Measurements from ENCODE around the gene THADA. TPM values are rescaled to one million over a fixed set of nuclear protein-coding genes. Genes with fewer than 3 reads are reported as not detected.

Gene THADA
- polyA plus RNA-seq, 3 donors, result 7.3 to 11.2 (median 9.7) TPM

DNA sequence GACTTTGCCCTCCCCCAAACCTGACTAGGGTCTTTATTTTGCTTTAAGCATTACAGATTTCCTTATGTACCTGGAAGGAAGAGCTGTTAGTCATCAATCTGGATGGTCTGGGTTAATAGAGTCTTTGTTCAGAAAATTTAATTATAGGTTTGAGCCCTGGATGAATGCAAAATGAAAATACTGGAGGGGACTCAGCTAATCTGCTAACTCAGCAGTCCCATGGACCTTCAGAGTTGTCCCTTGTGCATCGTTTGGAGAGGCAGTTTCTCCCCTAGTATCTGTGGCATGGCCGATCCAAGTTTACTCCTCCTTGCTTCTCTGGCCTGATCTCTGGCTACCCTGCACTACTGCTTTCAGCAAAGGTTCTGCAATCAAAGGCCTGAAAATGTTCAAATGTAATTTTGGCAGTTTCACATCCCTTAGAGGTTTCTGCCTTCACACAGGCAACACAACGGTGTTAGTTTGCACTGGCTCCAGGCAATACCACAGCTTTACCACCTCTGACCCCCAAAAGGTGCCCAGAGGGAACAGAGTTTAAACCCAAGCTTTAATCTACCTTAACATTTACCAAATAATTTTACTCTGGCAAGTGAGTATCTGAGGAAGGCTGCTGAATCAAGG lies 134.3 kb downstream of the THADA start:
- peak in 2 of 3 donors; percentile 26 to 50 for DNase-seq
- Histone ChIP-seq H3K9ac (ENCODE audit: insufficient read depth, low read length, poor library complexity, severe bottlenecking) (no peak overlapping the region), H3K79me2 (ENCODE audit: insufficient read depth, low read length) (peaks cover 11% of the 10 kb centered on the region), H4K20me1 (ENCODE audit: insufficient read depth, low read length) (no peaks in the 10 kb centered on the region), H3K27ac (ENCODE audit: low read depth in 1 of 2, low read length in 2 of 2) (peak overlapping the region in 1 of 2 donors; percentile 82), H3K4me1 (ENCODE audit: control insufficient read depth in 1 of 2, insufficient read depth in 2 of 2, low read length in 2 of 2) (peaks cover 45 to 65% of the 10 kb centered on the region in 2 donors), H3K4me2 (replicated peaks; ENCODE audit: extremely low read depth, low read length, poor library complexity, severe bottlenecking) (peak overlapping the region; percentile 6), H3K27me3 (ENCODE audit: control insufficient read depth in 2 of 2, insufficient read depth in 2 of 2, low read length in 2 of 2) (no peaks in the 10 kb centered on the region), H3K4me3 (replicated peaks in 1 of 3; ENCODE audit: low read depth in 2 of 3, low read length in 3 of 3) (no peak overlapping the region), H3K36me3 (replicated peaks in 1 of 2; ENCODE audit: control insufficient read depth in 1 of 2, insufficient read depth in 2 of 2, low read length in 2 of 2) (no peaks in the 10 kb centered on the region), H2AFZ (ENCODE audit: insufficient read depth, low read depth, low read length, poor library complexity, severe bottlenecking) (peak overlapping the region; percentile 6), H3K9me3 (replicated peaks in 1 of 2; ENCODE audit: control insufficient read depth in 1 of 2, insufficient read depth in 1 of 2, low read length in 2 of 2) (no peaks in the 10 kb centered on the region)
- intact Hi-C loops (cut with micrococcal nuclease), result loop anchor here in 1 of 2 donors (5.0 kb wide), 1 partner anchor 34 kb away; no protein-coding TSS in a partner anchor
- TF ChIP-seq, protein P1, sequence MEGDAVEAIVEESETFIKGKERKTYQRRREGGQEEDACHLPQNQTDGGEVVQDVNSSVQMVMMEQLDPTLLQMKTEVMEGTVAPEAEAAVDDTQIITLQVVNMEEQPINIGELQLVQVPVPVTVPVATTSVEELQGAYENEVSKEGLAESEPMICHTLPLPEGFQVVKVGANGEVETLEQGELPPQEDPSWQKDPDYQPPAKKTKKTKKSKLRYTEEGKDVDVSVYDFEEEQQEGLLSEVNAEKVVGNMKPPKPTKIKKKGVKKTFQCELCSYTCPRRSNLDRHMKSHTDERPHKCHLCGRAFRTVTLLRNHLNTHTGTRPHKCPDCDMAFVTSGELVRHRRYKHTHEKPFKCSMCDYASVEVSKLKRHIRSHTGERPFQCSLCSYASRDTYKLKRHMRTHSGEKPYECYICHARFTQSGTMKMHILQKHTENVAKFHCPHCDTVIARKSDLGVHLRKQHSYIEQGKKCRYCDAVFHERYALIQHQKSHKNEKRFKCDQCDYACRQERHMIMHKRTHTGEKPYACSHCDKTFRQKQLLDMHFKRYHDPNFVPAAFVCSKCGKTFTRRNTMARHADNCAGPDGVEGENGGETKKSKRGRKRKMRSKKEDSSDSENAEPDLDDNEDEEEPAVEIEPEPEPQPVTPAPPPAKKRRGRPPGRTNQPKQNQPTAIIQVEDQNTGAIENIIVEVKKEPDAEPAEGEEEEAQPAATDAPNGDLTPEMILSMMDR (IDR thresholded peaks at IDR 0.05), result no peak
- H3K27ac Mint-ChIP-seq, result peak overlapping the region; percentile 66 to 91 (median 86)
- peaks cover 60% of the 10 kb centered on the region for H3K4me1 Mint-ChIP-seq
- H3K36me3 Mint-ChIP-seq, result peaks cover 11 to 25% of the 10 kb centered on the region in 2 donors
- peaks cover 0 to 2% (median 0%) of the 10 kb centered on the region in 3 donors for H3K27me3 Mint-ChIP-seq (ENCODE audit: low read depth in 3 of 3)
- WGBS (ENCODE audit: insufficient coverage), result 10% methylated on average over 2 of the region's 3 CpGs
- no peak overlapping the region for H3K4me3 Mint-ChIP-seq
- H3K9me3 Mint-ChIP-seq, result peaks cover 0 to 3% (median 0%) of the 10 kb centered on the region in 7 donors

DNA sequence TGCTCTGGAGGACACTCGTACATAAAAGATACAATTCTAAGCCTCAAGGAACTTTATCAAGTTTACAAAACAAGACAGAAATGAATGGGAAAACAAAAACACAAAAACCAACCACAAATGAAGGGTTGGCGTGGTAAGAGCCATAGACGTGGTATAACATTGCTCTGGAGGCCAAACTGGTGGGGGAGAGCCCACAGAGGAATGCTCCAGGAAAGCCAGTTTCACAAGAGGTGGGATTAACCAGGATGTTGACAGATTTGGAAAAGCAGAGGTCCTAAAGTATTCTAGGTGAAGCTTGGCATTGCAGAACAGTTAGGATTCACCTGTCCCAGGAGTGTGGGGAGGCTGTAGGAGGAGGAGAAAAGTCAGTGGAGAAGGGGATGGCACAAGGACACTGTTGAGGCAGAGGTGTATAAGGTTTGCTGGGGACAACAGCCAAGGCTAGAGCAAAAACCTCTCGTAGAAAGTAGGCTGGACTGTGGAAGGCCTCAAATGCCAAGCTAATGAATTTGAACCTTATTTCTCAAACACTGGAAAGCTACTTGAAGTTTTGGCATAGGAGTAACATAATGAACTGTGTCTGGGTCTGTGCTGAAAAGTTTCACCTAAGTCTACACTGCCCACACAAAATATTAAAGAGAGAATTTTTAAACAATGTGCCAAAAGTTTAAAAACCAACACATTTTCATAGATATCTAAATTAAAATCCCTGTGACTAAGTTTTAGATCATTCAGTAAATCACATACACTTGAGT lies 135.1 kb downstream of the THADA start:
- Histone ChIP-seq H3K4me2 (replicated peaks; ENCODE audit: extremely low read depth, low read length, poor library complexity, severe bottlenecking) (no peak overlapping the region), H3K4me1 (ENCODE audit: control insufficient read depth in 1 of 2, insufficient read depth in 2 of 2, low read length in 2 of 2) (peaks cover 53 to 73% of the 10 kb centered on the region in 2 donors), H3K4me3 (replicated peaks in 1 of 3; ENCODE audit: low read depth in 2 of 3, low read length in 3 of 3) (no peak overlapping the region), H3K9ac (ENCODE audit: insufficient read depth, low read length, poor library complexity, severe bottlenecking) (no peak overlapping the region), H2AFZ (ENCODE audit: insufficient read depth, low read depth, low read length, poor library complexity, severe bottlenecking) (no peak overlapping the region), H4K20me1 (ENCODE audit: insufficient read depth, low read length) (no peaks in the 10 kb centered on the region), H3K9me3 (replicated peaks in 1 of 2; ENCODE audit: control insufficient read depth in 1 of 2, insufficient read depth in 1 of 2, low read length in 2 of 2) (no peaks in the 10 kb centered on the region), H3K79me2 (ENCODE audit: insufficient read depth, low read length) (peaks cover 11% of the 10 kb centered on the region), H3K36me3 (replicated peaks in 1 of 2; ENCODE audit: control insufficient read depth in 1 of 2, insufficient read depth in 2 of 2, low read length in 2 of 2) (no peaks in the 10 kb centered on the region), H3K27me3 (ENCODE audit: control insufficient read depth in 2 of 2, insufficient read depth in 2 of 2, low read length in 2 of 2) (no peaks in the 10 kb centered on the region), H3K27ac (ENCODE audit: low read depth in 1 of 2, low read length in 2 of 2) (peak overlapping the region in 1 of 2 donors; percentile 82)
- peaks cover 68% of the 10 kb centered on the region for H3K4me1 Mint-ChIP-seq
- peaks cover 6 to 18% of the 10 kb centered on the region in 2 donors for H3K36me3 Mint-ChIP-seq
- peaks cover 0 to 2% (median 0%) of the 10 kb centered on the region in 3 donors for H3K27me3 Mint-ChIP-seq (ENCODE audit: low read depth in 3 of 3)
- TF ChIP-seq, protein P1 (IDR thresholded peaks at IDR 0.05), result no peak
- intact Hi-C loops (cut with micrococcal nuclease), result loop anchor here in 1 of 2 donors (5.0 kb wide), 1 partner anchor 33 kb away; no protein-coding TSS in a partner anchor
- H3K4me3 Mint-ChIP-seq, result no peak overlapping the region
- DNase-seq, result no peak
- WGBS (ENCODE audit: insufficient coverage), result 72% methylated on average over 2 of the region's 4 CpGs
- H3K9me3 Mint-ChIP-seq, result peaks cover 0 to 2% (median 0%) of the 10 kb centered on the region in 7 donors
- H3K27ac Mint-ChIP-seq, result peak overlapping the region; percentile 62 to 91 (median 86)

Measured in CD14-positive monocyte (primary cell).